IPS-NIHi11 (cell line): ENCODE results near the gene RASA4B.
A peak's percentile ranks its signal among the peaks of the same experiment; 100 is the strongest.

Experiments used
- DNase-seq: peaks from one replicate; pipeline ENCODE4 v3.0.0; 2012; ENCODE audit warnings: mixed read lengths, low spot score

The RASA4B gene

GRCh38 chr7:102452451-102452850 is 65.1 kb downstream of the RASA4B start:
- DNase-seq, result no peak

GRCh38 chr7:102451371-102452054 is 66.1 kb downstream of the RASA4B start:
- DNase-seq, result peak; percentile 88

GRCh38 chr7:102450242-102450641 is 67.3 kb downstream of the RASA4B start:
- no peak for DNase-seq

- DNase-seq, result no peak
Measured at GRCh38 chr7:102449136-102449535, 68.4 kb downstream of the RASA4B start.

- DNase-seq, result no peak
Measured at GRCh38 chr7:102447311-102447710, 70.3 kb downstream of the RASA4B start.

- no peak for DNase-seq
Measured at GRCh38 chr7:102446387-102447156, 71.0 kb downstream of the RASA4B start.

- DNase-seq, result no peak
Measured at GRCh38 chr7:102445674-102446071, 71.9 kb downstream of the RASA4B start.

- DNase-seq, result no peak
Measured at GRCh38 chr7:102444961-102445673, 72.5 kb downstream of the RASA4B start.

GRCh38 chr7:102439963-102440795 is 77.4 kb downstream of the RASA4B start:
- peak; percentile 65 for DNase-seq

GRCh38 chr7:102436118-102436517 is 81.5 kb downstream of the RASA4B start:
- no peak for DNase-seq

- no peak for DNase-seq
Measured at GRCh38 chr7:102434039-102434486, 83.5 kb downstream of the RASA4B start.

- DNase-seq, result peak; percentile 96
Measured at GRCh38 chr7:102433219-102434038, 84.1 kb downstream of the RASA4B start, which contains the start of gene ORAI2. TSS of gene ORAI2 (plus strand) at chr7:102433575. CDS start at chr7:102438957, 5,382 bp downstream.
